Ovary (tissue), 3 donors: ENCODE results near the gene SMAD4.

Experiments
- POLR2A ChIP-seq: fragments of 450-650 bp; IDR thresholded peaks from one replicate; pipeline ENCODE4 v1.6.1; 2017; ENCODE audit warnings: antibody characterized with exemption, mild to moderate bottlenecking, moderate library complexity
- TF ChIP-seq, protein P1 (sequence below), 3 donors: fragments of 450-650 bp in 2 of 3; fragments of 200-600 bp in 1 of 3; IDR thresholded peaks; one replicate each; pipeline versions ENCODE4 v1.5.1 to v1.8.0; 2016 to 2022; ENCODE audit warnings: antibody characterized with exemption in 3 of 3, mild to moderate bottlenecking in 1 of 3
- donor health status: DM: no; HTN: no; CAD: no.

DNA sequence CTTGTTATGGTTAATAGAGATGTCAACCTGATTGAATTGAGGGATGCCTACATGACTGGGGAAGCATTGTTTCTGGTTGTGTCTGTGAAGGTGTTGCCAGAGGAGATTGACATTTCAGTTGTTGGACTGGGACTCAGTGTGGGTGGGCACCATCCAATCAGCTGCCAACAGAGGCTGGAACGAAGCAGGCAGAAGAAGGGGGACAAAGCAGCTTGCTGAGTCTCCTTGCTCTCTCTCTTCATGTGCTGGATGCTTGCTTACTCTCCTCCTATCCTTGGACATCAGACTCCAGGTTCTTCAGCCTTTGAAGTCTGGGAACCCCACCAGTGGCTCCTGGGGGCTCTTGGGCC, 22.2 kb upstream of the SMAD4 start:
- no peak for TF ChIP-seq POLR2A
- TF ChIP-seq, protein P1, sequence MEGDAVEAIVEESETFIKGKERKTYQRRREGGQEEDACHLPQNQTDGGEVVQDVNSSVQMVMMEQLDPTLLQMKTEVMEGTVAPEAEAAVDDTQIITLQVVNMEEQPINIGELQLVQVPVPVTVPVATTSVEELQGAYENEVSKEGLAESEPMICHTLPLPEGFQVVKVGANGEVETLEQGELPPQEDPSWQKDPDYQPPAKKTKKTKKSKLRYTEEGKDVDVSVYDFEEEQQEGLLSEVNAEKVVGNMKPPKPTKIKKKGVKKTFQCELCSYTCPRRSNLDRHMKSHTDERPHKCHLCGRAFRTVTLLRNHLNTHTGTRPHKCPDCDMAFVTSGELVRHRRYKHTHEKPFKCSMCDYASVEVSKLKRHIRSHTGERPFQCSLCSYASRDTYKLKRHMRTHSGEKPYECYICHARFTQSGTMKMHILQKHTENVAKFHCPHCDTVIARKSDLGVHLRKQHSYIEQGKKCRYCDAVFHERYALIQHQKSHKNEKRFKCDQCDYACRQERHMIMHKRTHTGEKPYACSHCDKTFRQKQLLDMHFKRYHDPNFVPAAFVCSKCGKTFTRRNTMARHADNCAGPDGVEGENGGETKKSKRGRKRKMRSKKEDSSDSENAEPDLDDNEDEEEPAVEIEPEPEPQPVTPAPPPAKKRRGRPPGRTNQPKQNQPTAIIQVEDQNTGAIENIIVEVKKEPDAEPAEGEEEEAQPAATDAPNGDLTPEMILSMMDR (IDR thresholded peaks at IDR 0.05): no peak
